GM10266 (cell line): ENCODE results near the gene OPRM1.

Source experiments
- DNase-seq: peaks from one replicate; pipeline ENCODE4 v3.0.0; 2012; ENCODE audit errors: extremely low spot score
- CTCF ChIP-seq: IDR thresholded peaks from 2 replicates; pipeline ENCODE4 v1.5.1; 2012; ENCODE audit warnings: mild to moderate bottlenecking, low read depth; ENCODE audit not compliant: control insufficient read depth, insufficient read depth; ENCODE audit errors: missing control alignments

Gene OPRM1

GRCh38 chr6:154229786-154230185 lies 190.7 kb downstream of the OPRM1 start:
- no peak for TF ChIP-seq CTCF
- peak; percentile 5 for DNase-seq

- TF ChIP-seq CTCF, result no peak
- DNase-seq, result no peak
Observed at GRCh38 chr6:154230393-154230792, 191.4 kb downstream of the OPRM1 start.

- no peak for TF ChIP-seq CTCF
- no peak for DNase-seq
Observed at GRCh38 chr6:154230910-154231595, 192.0 kb downstream of the OPRM1 start.

- no peak for TF ChIP-seq CTCF
- DNase-seq, result no peak
Observed at GRCh38 chr6:154232013-154232910, 193.2 kb downstream of the OPRM1 start.

GRCh38 chr6:154233383-154233782 lies 194.3 kb downstream of the OPRM1 start:
- no peak for TF ChIP-seq CTCF
- DNase-seq, result no peak

GRCh38 chr6:154234019-154234772 lies 195.2 kb downstream of the OPRM1 start:
- DNase-seq, result no peak
- TF ChIP-seq CTCF, result no peak
